SIG-M5 (cell line): ENCODE data around the gene ZSCAN16.

Experiments used
- DNase-seq: peaks from one replicate; lab custom pipeline; 2025; lab: John Stamatoyannopoulos, UW

ZSCAN16 gene

GRCh38 chr6:28134015-28134414 lies 9.6 kb downstream of the ZSCAN16 start:
- no peak for DNase-seq

- DNase-seq, result no peak
Measured at GRCh38 chr6:28134716-28135115, 10.3 kb downstream of the ZSCAN16 start.

GRCh38 chr6:28135393-28135792 lies 11.0 kb downstream of the ZSCAN16 start:
- no peak for DNase-seq

- DNase-seq, result peak; percentile 53
Measured at GRCh38 chr6:28136585-28137504, 12.4 kb downstream of the ZSCAN16 start.

GRCh38 chr6:28137505-28137981 lies 13.1 kb downstream of the ZSCAN16 start:
- DNase-seq, result no peak

GRCh38 chr6:28139860-28140543 lies 15.6 kb downstream of the ZSCAN16 start:
- DNase-seq, result no peak

- DNase-seq, result no peak
Measured at GRCh38 chr6:28140616-28141015, 16.2 kb downstream of the ZSCAN16 start.

- DNase-seq, result peak; percentile 45
Measured at GRCh38 chr6:28141500-28142329, 17.3 kb downstream of the ZSCAN16 start, which contains the start of gene ZKSCAN8. ZKSCAN8 (plus strand) TSS chr6:28141883; CDS start chr6:28148408, 6,525 bp downstream.

- no peak for DNase-seq
Measured at GRCh38 chr6:28142446-28142845, 18.0 kb downstream of the ZSCAN16 start.

GRCh38 chr6:28145231-28145630 lies 20.8 kb downstream of the ZSCAN16 start:
- DNase-seq, result no peak

- DNase-seq, result no peak
Measured at GRCh38 chr6:28152531-28152930, 28.1 kb downstream of the ZSCAN16 start.

- no peak for DNase-seq
Measured at GRCh38 chr6:28153546-28153945, 29.1 kb downstream of the ZSCAN16 start.

GRCh38 chr6:28154357-28154756 lies 29.9 kb downstream of the ZSCAN16 start:
- no peak for DNase-seq

GRCh38 chr6:28158318-28158717 lies 33.9 kb downstream of the ZSCAN16 start:
- DNase-seq, result no peak

GRCh38 chr6:28159029-28159607 lies 34.7 kb downstream of the ZSCAN16 start:
- no peak for DNase-seq

- DNase-seq, result no peak
Measured at GRCh38 chr6:28160233-28160632, 35.8 kb downstream of the ZSCAN16 start.

GRCh38 chr6:28161410-28162079 lies 37.1 kb downstream of the ZSCAN16 start:
- DNase-seq, result no peak

GRCh38 chr6:28165563-28165962 lies 41.2 kb downstream of the ZSCAN16 start:
- no peak for DNase-seq

- DNase-seq, result no peak
Measured at GRCh38 chr6:28167068-28167467, 42.7 kb downstream of the ZSCAN16 start.

GRCh38 chr6:28167926-28168325 lies 43.5 kb downstream of the ZSCAN16 start:
- DNase-seq, result no peak

- no peak for DNase-seq
Measured at GRCh38 chr6:28171271-28171670, 46.9 kb downstream of the ZSCAN16 start.
